Hematopoietic multipotent progenitor cell treated with erythropoietin and hydrocortisone succinate and interleukin-3 and kit ligand, for 17 days (in vitro differentiated cells): ENCODE data around the gene MRPL28.
"Not testable (repeated sequence)": the region's sequence is repeated elsewhere in the genome, so short reads cannot be mapped to it uniquely, and the experiment has no call there.

Experiments used
- DNase-seq: peaks from one replicate; pipeline ENCODE4 v3.0.0-alpha.2; 2015; ENCODE audit warnings: low spot score

Gene MRPL28

DNA sequence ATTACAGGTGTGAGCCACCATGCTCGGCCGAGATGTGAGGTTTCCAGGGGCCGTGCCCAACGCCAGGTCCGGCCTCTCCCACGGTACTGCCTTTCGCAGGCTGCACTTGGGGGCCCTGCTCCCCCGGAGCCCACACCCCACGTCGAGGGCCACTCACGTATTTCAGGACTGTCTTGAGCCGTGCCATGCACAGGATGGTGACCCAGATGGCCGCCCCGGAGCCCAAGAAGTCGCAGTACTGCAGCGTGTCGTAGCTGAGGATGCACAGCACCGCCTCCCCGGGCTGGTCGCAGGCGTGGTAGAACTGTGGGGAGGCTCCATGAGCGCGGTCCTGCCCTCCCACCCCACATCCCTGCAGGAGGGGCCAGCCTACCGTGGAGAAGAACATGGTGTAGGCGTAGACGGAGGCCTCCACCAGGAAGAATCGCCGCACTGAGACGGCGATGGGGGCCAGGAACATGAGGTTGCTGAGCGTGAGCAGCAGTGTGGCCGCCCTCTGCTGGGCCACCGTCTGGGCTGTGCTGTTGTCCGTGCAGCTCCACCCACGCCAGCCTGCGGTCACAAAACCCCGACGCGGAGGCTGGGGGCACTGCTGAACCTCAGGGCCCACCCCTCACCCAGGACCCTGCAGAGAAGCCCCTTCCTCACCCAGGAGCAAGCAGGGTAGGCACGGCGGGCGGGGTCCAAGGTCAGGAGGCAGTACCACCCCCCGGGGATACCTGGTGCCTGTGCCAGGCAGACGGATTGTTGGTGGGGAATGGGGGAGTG is 3.7 kb upstream of the MRPL28 start:
- DNase-seq = no peak

DNA sequence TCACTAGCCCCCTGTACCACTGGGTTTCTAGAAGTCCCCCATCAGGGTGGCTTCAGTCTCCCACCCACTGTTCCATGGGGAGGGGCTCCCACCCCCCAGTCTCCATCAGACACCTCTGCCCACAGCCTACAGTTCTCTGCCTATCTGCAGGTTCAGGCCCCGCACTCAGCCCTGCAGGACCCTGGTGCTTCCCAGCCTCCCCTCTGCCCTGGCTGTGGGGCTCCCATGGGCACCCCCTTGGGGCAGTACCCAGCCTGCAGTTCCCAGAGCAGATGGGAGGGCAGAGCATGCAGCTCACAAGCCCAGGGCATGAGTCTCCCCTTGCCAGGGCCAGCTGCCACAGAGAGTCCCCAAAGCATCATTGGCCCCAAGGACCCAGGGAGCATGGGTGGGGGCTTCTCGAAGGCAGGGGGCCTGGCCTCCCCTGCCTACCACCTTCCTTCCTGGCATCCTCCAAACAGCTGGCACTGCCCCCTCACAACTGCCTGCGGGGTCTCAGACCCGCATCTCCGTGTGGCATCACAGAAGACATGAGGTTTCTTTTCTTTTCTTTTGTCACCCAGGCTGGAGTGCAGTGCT is 2.8 kb upstream of the MRPL28 start:
- no peak for DNase-seq

DNA sequence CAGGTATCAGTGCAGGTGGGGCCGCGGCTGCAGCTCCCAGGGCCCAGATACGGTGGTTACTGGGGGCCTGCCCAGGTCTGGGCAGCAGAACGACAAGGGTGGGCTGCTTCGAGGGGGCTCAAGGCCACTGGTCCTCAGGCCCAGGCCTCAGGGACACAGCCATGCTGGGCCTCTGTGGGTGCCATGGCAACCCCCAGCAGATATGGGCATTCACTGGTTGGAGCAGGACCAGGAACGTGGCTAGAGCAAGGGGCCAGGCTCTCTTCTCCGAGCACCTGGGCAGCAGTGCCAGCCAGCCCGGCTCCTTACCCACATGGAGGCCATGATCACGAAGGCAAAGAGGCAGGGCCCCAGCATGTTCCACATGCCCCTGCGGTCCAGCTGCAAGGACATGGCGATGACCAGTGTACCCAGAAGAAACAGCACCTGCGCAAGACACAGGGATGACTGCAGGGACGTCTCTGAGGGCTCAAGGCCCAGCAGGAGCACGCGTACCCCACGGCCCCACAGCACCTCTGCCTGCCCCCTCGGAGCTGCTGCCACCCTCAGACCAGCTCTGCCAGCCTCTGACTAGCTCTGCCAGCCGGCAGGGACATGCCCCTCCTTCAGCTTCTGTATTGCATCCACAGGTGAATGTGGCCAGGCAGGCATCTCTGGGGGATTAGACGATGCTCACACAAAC is 2.1 kb upstream of the MRPL28 start:
- DNase-seq = no peak

DNA sequence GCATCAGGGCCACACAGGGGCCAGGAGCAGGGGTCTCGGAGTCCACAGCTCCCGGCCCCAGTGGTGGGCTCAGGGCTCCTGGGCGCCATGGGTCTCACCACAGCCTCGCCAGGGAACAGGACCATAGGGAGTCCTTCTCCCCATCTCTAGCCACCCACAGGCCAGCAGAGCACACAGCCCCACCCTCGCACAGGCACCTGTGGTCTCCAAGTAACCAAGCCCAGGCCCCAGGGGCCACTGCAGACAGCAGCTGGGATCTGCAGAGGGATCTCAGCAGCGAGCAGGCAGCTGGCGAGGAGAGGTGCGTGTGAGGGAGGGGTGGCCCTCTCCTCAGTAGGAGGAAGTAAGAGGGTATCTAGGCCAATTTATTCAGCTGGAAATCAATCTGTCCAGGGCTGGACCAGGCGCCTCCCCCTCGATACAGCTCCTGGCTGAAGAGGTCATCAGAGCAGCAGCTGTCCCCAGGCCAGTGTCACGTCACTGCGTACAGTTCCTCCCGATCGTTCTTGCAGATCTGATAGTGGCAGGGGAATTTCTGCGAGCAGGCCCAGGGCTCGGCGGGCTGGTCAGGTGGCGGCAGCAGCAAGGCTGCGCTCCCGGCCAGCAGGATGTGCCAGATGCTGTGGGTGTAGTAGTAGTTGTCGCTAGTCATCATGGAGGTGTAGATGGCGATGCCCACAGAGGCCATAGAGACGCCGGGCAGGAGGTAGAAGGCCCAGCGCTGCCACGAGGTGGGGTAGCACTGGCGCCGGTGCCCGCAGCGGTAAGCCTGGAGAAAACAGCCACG is 1.4 kb upstream of the MRPL28 start:
- DNase-seq = no peak

DNA sequence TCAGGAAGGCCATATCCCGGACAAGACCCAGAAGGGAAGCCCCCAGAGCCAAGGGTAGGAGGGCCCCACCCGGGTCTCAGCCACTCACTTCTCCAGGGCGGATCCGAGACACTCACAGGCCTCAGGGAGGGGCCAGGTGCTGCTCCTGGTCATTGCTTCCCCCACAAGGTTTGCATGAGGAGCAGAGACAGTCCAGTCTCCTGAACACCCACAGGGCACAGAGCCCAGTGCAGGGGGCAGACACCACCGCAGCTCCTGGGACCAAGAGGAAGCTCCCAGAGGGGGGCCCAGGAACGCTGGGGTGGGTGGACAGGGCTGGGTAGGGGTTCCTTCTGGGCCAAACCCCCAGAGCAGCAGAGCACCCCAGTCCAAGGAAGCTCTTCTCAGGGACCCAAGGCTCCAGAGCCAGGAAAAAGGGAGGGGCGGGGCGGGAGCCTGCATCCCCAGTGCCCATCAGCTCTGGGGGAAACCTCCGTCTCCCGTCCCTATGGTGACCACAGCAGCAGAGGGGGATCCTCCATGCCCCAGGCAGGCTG is 709 bp upstream of the MRPL28 start:
- DNase-seq = no peak

DNA sequence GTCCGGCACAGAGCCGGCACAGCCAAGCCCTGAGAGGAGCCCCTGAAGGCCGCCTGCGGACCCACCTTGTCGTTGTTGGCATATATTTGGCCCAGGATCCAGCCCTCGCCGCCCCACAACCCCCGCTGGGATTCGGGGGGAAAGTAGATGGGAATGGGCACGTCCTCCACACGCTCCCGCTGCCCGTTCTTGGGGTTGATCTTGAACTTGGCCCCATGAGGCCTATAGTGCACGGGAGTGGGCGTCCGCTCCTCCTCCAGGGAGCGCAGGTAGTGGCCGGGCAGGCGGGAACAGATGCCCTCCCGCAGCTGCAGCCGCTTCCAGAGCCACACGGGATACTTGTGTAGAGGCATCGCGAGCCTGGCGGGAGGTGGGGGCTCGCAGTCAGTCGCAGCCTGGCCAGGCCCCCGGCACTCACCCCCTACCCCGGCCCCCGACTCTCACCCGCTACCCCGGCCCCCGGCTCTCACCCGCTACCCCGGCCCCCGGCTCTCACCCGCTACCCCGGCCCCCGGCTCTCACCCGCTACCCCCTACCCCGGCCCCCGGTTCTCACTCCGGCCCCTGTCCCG is 387 bp downstream of the MRPL28 start:
- DNase-seq = no peak

DNA sequence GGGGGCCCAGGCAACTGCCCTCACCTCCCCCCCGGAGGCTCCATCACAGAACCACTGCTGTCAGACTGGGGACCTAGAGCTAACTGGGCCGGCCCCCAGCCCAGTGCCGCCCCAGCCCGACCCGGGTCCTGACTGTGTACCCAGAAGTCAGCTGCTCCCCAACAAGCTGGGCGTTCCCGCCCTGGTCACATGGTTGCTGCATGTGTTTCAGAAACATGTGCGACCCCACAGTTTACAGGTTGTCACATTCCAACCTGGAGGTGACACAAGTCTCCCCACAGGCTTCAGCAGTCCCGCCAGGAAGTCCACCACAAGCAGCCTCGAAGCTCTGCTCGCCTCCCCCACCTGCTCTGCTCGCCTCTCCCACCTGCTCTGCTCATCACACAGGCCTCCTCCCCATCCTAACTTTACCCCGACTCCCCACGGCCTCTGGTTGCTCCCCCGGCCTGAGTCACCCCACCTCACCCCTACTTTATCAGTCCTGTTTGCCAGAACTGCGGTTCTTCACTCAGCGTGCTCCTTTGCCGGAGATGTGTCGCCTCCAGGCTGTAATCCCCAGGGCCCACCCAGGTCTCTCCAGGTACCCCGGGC is 968 bp downstream of the MRPL28 start:
- no peak for DNase-seq

DNA sequence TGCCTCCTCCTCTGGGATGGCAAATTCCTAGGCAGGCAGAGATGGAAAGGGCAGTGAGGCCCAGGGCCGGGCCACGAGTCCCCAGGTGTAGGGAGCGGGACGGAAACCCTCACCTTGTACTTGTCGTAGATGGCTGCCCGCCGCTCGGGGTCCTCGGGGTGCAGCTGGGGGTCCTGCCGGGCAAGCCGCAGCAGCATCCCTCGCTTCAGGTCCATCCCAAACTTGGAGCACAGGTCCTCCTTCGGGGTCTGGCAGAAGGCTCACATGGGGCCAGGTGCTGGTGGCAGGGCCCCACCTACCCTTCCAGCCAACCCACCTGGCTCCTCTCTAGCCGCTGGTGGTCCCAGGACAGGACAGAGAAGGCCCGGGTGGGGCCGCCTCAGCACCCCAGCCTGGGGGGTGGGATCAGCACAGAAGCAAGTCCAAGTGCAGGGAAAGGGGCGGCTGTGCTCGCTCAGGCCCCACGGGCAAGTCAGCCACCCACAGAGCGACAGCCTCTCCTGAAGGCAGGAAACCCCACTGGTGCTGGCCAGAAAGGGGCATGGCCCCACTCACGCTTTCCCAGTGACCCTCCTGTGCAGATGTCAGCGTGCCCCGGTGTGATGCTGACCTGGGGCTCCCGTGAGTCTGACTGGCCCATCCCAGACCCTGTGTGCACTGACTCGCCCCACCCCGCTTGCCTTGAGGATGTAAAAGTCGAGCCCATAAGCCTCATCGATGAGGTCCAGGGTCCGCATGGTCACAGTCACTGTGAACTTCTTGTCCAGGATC is 1.8 kb downstream of the MRPL28 start:
- no peak for DNase-seq

DNA sequence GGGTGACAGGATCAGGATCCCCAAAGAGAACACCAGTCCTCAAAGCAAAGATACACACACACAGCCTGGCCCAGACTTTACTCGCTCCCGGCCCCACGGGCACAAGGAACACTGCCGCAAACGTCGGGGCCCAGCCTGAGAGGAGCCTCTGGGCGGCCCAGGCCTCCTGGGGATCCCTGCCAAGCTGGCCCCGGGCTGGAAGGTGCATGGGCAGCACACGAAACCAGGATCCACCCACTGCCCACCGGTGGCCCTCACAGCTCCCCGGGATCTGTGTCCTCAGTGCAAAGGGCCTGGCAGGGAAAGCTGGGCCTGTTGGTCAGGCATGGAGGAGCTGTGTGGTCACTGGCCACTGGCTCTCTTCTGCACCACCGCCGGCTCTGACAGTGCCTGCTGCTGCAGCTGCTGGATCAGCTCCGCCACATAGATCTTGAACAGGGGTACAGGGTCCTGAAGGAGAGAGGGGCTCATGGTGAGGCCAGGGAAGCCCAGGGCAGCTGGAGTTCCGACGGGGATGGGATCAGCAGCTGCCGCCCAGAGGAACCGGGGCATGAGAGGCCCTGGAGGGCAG is 2.9 kb downstream of the MRPL28 start:
- no peak for DNase-seq

DNA sequence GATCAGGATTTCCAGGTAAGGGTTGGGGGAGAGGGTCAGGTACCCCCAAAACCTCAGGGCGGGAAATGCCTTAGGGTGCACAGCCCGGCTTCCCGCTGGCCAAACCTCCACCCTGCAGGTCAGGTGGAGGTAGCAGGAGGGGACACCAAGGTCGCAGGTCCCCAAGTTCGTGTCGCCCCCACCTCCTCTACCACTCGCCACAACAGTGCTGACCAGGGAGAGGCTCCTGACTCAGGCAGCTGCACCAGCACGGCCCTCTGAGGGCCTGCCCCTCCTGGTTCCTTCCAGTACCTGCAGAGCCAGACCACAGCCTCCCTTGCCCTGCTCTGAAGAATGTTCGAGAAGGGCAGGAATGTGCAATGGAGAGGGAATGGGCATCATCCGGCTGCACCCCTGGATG is 3.9 kb downstream of the MRPL28 start:
- DNase-seq = no peak

DNA sequence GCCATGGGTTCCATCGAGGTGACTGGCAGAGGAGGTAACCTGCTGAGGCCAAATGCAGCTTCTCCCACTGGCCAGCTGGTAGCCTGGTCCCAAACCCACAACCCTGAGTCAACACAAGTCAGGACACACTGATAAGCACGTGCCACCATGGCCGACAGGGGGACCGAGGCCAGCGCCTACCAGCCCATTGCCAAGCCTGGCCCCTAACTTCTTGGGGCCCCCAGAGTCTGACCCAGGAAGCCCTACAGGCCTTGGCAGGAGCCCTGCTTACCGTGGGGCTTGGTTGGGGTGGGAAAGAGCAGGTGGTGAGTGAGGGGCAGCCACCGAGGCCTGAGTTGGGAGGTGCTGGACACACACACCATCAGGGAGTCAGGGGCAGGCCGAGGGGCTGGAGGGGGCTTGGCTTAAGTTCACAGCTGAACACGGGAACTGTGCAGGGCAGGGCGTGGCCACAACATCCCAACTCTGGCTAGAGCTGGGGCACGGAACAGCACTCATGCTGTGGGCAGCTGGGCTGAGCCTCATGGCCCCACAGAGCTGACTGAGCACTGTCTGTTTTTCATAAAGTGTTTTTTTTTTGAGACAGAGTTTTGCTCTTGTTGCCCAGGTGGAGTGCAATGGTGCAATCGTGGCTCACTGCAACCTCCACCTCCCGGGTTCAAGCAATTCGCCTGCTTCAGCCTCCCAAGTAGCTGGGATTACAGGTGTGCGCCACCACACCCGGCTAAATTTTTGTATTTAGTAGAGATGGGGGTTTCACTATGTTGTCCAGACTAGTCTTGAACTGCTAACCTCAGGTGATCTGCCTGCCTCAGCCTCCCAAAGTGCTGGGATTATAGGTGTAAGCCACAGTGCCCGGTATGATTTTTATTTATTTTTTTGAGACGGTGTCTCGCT is 5.5 kb downstream of the MRPL28 start:
- peak; percentile 28 for DNase-seq

DNA sequence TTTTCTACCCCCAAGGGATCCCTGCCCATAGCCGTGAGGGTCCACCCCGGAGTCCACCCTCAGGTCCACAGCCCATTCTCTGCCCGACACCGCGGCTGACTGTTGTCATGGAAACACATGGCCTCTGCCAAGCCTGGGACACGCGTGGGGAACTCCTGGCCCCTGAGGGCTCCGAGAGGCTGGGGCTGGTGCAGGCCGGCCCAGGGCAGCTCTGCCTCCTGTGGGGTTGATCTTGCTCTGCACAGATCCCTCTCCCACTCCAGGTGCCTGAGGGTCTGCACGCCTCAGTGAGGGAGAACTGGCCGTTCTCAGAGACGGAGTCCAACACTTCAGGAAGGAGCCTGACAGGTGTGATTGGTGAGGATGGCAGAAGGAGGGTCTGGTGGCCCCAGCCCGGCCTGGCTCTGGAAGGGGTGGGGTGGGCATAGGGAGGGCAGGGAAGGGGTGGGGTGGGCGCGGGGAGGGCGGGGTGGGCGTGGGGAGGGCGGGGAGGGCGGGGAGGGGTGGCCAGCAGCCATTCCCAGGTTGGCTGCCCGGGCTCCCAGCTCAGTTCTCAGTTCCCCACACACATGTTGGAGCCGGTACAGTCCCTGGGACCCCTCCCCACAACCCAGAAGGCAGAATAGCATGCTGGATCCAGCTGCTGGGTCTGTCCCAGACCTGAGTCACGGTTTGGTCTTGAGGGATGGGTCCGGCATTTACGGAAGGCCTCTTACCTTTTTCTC is 6.4 kb downstream of the MRPL28 start:
- no peak for DNase-seq

DNA sequence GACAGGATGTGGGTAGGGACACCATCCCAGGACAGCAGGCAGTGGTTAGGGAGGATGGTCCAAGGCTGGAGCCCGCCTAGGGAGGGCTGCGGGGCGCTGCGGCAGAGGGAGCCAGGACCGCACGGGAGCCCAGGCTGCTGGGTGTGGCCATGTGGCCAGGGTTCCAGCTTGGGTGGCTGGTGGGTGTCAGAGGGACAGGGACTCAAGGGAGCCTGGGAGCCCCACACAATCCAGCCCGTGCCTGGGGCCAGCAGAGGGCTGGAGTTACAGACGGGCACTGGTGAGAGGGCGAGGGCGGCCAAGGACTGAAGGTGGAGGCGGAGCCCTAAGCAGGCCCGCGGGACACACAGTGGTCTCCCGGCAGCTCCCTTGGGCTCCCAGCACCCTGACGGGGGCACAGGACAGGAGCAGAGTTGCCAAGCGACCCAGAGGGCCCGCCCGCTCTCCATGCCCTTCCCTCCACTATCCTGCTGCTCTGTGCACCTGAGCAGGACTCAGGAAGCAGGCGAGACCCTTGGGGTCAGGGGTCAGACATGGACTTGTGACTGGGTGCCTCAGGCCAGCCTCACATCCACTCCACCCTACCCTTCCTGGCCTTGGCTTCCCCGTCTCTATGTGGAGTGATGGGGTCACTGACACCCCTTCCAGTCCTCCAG is 7.1 kb downstream of the MRPL28 start:
- DNase-seq = no peak

DNA sequence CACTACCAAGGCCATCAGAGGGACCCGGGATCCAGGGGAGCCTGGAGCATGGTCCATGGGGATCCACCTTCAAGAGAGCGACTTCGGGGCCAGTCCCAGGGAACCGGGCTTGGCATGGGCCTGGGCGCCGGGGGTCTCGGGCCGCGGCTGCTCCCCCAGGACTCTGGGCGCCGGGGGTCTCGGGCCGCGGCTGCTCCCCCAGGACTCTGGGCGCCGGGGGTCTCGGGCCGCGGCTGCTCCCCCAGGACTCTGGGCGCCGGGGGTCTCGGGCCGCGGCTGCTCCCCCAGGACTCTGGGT is 7.7 kb downstream of the MRPL28 start:
- not testable (repeated sequence) for DNase-seq

DNA sequence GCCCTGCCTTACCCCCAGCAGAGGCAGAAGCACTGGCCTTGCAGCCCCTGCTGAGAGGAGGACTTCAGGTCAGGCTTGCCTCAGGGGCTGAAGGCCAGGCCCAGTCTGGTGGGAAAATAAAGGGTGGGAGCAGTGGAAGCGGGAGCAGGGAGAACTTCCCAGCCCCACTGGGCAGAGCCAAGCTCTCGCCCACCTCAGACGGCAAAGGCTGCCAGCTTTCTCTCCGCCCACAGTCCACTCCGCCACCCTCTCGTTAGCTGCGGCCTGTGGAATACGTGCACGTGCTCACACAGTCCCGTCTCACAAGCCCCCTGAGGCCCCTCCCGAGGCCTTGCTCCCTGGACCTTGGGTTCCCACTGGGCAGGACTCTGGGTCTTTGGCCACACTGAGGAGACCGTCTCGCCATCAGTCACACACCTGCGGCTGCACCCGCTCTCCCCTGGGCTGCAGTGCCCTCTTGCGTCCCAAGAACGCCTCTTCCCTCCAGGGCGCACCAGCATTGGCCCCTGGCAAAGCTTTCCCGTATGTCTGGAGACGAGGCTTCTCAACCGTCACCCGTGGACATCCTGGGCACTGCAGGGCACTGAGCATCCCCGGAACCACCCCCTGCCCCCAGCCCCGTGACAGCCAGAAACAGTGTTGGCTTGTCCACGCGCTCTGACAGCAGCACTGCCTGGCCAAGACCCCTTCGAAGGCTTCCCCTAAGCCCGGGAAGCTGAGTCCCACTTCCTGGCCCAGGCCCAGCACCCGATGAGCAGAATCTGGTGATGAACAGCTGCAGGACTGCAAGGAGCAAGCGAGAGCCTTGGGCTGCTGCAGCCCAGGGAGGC is 8.3 kb downstream of the MRPL28 start:
- DNase-seq = peak; percentile 79

DNA sequence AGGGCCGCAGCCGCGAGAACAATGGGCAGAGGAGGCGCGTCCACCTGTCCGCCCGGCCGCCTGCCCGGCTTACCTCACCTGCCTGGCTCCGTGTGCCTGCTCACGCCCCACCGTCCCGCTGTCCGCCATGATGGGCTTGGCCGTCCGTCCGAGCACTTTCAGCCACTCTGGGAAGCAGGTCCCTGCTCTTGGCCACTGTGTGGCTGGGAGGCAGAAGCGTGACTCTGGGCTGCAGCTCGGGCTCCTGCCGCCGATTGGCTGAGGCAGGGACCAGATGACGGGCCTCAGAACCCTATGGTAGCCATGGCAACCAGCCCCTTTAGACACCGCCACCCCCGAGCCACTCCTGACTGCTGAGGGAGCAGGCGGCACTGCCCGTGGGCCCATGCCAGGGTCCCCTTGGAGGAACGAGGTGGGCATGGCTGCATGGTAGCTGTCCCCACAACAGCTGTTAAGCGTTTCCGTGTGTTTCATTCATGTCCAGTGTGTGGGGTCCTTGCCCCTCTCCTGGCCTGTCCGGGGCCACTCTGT is 8.9 kb downstream of the MRPL28 start:
- no peak for DNase-seq

DNA sequence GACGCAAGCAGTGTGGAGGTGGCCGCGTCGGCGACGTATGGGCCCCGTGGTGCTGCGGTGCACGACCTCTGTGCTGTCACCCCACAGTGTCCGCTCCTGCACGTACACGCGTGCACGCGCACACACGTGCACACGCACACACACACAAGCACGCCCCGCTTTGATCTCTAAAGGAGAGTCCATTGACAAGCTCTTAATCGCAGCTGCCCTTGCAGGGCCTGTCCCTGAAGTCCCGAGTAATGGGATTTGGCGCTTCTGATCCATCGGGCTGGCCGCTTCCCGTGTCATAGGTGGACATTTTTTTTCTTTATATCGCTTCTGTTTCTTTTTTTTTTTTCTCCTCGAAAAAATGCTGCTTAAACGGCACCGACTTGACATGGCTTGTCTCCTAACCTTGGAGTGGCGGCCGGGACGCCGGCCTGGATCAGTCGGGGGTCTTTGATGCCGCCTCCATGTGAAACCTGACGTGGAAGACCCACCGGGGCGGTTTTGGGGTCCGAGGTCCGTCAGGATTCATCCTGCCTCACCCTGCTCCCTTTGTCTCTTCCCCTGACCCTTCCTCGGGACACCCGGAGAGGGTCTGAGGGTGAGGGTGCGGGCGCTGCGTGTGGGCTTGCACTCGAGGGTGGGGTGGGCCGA is 9.5 kb downstream of the MRPL28 start:
- no peak for DNase-seq
